ENCODE data around the gene NFIC. TPM values are rescaled to one million over a fixed set of nuclear protein-coding genes. Genes with fewer than 3 reads are reported as not detected.
"Not testable (repeated sequence)": the region's sequence is repeated elsewhere in the genome, so short reads cannot be mapped to it uniquely, and the experiment has no call there.

NFIC gene
- total RNA-seq, 1 donor from 2014 or later: 107 TPM

DNA sequence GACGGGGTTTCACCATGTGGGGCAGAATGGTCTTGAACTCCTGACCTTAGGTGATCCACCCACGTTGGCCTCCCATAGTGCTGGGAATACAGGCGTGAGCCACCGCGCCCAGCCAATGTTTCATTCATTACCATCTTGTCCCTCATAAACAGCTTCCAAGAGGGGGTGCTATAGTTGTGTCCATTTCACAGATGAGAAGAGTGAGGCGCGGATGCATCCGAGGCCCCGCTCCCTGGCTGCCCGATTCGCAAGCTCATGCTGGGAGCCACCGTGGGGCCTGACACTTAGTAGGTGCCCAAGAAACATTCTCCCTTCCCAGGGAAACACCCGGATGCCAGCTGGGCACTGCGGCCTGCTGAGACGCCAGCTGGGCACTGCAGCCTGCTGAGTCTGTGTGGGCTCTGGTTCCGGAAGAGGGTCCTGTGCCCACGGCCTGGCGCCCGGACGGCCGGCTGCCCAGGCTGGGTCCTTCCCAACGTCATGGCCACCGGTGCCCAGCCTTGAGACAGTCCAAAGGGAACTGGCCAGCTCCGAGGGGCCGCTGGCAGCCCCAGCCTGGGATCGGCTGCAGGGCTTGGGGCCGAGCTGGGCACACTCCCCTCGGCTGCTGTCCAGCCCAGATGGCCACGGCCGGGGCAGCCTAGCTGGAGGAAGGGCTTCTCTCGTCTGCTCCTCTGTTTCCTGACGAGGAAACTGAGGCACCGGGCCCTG is 54.7 kb downstream of the NFIC start:
- no peak for DNase-seq (ENCODE audit: low read depth)

DNA sequence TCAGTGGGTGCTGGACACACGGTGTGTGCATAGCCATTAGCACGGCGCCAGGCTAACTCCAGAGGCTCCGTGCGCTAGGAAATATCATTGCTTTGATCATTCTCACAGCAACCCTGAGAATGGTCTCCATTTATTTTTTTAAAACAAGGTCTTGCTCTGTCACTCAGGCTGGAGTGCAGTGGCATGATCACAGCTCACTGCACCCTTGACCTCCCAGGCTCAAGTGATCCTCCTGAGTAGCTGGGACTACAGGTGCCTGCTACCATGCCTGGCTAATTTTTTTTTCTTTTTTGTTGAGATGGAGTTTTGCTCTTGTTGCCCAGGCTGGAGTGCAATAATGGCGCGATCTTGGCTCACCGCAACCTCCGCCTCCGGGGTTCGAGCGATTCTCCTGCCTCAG is 55.3 kb downstream of the NFIC start:
- DNase-seq (ENCODE audit: low read depth): not testable (repeated sequence)

DNA sequence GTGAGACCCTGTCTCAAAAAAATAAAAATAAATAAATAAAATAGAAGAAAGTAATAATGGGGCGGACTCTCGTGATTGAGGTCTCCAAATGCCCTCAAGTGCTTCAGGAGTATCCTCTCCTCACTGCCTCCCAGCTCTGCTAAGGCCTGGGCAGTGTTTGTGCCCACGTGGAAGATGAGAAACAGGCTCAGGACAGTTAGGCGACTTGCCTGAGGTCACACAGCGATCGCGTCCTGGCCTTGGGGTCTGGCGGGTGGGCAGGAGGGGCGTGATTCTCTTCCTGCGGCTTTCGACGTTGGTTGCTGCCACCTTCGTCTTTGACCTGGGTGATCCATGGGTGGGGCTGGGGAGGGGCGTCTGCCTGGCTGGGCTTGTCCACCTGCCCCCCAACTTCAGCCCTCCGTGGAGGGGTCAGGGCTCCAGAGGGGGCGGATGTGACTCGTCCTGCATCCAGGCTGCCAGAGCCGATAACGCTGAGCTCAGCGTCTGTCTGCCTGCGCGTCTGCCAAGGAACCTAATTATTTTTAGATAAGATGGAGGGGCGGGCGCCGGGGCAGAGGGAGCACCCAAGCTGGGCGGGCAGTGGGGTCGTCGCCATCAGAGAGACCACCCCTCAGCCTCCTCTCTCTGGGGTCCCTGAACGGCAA is 56.9 kb downstream of the NFIC start:
- DNase-seq (ENCODE audit: low read depth): no peak

GRCh38 chr19:3426433-3426832 is 60.0 kb downstream of the NFIC start:
- DNase-seq (ENCODE audit: low read depth): no peak

GRCh38 chr19:3430366-3430680 is 63.9 kb downstream of the NFIC start:
- DNase-seq (ENCODE audit: low read depth): not testable (repeated sequence)

GRCh38 chr19:3431760-3432397 is 65.5 kb downstream of the NFIC start:
- no peak for DNase-seq (ENCODE audit: low read depth)

- no peak for DNase-seq (ENCODE audit: low read depth)
These were observed 66.9 kb downstream of the NFIC start for GRCh38 chr19:3433313-3433712.

- no peak for DNase-seq (ENCODE audit: low read depth)
These were observed 67.6 kb downstream of the NFIC start for GRCh38 chr19:3433805-3434540.

- DNase-seq (ENCODE audit: low read depth): peak; percentile 81
These were observed 68.5 kb downstream of the NFIC start for GRCh38 chr19:3434630-3435553.

- peak; percentile 19 for DNase-seq (ENCODE audit: low read depth)
These were observed 73.7 kb downstream of the NFIC start for GRCh38 chr19:3440082-3440481.

- DNase-seq (ENCODE audit: low read depth): no peak
These were observed 75.0 kb downstream of the NFIC start for GRCh38 chr19:3441089-3441985.

DNA sequence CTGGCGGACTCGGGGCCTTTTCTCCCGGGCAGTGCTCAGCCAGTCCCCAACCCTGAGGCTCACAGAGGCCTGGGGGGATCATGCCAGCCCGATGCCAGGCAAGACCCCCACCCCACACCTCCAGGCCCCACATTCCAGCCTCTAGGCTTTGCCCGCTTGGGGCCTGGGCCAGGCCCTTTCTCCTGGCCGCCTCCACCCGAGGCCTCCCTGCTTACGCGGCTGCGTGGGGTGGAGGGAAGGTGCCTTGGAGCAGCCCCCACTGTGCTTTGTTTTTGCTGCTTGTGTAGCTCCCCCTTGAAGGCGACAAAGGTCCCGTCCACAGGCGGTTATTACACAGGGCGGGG is 75.6 kb downstream of the NFIC start:
- no peak for DNase-seq (ENCODE audit: low read depth)

DNA sequence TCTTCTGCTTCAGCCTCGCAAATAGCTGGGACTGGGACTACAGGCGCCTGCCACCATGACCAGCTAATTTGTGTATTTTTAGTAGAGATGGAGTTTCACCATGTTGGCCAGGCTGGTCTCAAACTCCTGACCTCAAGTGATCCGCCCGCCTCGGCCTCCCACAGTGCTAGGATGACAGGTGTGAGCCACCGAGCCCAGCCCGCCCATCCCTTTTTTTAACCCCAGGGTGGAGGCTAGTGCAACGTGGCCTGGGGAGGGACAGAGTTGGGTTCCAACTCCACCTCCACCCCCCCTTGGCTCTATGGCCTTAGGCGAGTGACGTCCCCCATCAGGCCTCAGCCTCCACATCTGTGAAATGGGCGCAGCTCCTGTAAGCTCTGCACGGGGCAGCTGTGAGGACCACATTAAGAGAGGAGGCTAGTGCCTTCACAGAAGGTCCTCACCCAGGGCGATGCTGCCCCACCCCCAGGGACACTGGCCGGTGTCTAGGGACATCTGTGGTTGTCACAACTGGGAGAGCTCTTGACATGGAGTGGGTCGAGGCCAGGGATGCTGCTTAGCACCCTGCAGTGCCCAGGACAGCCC is 76.2 kb downstream of the NFIC start:
- no peak for DNase-seq (ENCODE audit: low read depth)

DNA sequence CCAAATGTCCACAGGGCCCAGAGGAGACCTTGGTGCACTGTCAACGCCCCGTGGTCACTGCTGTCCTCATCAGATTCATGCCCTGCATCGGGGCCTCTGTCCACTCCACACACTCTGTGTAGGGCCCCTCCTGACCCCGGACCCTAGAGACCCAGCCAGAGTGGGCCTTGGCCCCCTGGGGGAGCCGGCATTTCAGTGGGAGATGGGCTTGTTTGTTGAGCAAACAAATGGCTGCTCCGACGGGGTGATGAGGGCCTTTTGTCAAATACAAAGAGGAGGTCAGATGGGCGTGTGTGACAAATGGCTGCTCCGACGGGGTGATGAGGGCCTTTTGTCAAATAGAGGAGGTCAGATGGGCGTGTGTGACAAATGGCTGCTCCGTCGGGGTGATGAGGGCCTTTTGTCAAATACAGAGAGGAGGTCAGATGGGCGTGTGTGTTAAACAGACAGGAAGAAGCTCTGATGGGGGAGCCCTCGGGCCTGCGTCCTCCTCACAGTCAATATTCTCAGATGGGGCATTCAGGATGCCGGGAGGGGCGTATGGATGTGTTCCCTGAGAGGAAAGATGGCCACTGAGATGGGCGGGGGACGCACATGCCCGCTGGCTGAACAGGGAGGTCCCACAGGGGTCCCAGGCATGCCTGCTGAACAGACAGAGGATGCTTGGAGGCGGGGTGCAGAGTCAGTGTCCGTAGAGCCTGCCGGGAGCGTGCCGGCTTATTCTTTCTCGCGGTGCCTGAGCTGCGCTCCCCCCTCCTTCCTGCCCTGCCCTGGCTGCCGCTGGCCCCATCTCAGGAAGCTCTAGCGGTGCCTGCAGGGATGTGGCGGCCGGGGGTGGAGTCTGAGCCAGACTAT is 77.7 kb downstream of the NFIC start:
- no peak for DNase-seq (ENCODE audit: low read depth)

DNA sequence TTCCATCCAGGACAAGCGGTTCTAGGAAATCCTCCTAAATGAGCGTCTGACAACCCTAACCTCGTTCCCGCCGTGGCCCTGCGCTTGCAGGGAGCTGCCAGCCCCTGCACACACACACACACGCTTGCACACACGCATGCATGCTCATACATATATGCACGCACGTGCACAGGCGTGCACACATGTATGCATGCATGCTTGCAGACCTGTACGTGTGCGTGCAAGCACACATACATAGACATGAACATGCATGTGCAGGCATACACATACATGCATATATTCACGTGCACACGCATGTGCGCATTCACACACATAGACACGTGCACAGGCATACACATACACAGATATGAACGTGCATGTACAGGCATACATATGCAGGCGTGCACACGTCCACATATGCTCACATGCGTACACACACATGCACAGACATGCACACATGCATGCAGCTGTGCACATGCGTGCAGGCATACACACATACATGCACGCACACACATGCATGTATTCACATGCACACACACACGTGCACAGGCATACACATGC is 78.4 kb downstream of the NFIC start:
- no peak for DNase-seq (ENCODE audit: low read depth)

DNA sequence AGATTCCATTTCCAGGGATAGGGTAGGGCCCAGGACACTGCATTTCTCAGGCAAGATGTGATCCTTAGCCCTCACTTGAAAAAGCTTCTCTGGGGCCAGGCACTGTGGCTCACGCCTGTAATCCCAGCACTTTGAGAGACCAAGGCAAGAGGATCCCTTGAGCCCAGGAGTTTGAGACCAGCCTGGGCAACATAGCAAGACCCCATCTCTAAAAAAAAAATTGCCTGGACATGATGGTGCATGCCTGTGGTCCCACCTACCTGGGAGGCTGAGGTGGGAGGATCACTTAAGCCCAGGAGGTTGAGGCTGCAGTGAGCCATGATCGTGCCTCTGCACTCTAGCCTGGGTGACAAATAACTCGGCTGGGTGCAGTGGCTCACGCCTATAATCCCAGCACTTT is 80.3 kb downstream of the NFIC start:
- DNase-seq (ENCODE audit: low read depth): not testable (repeated sequence)

DNA sequence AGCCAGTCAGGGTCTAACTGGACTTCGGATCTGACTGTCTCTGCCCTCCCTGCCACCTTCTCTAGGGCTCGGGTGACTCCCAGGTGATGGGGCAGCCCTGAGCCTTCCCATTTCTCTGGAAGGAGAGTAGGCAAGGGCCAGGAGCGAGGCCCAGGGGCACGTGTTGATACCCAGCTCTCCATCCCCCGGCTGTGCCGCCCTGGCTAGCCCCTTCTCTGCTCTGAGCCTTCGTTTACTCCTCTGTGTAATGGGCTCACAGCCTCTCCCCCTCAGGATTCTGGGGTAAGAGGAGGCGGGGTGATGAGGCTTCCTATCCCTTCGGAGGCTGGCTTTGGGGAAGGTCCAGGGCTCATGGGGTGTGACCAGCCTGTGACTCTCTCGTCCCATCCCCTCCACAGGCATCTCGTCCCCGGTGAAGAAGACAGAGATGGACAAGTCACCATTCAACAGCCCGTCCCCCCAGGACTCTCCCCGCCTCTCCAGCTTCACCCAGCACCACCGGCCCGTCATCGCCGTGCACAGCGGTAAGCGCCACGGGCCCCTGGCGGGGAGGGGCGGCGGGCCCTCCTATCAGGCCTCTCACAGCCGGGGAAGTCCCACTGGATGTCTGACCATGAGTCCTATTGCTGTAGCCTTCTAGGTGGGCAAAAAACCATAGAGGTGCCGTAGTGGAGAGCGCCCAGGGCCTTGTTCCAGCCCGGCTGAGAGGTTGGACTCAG is 82.4 kb downstream of the NFIC start:
- DNase-seq (ENCODE audit: low read depth): no peak

DNA sequence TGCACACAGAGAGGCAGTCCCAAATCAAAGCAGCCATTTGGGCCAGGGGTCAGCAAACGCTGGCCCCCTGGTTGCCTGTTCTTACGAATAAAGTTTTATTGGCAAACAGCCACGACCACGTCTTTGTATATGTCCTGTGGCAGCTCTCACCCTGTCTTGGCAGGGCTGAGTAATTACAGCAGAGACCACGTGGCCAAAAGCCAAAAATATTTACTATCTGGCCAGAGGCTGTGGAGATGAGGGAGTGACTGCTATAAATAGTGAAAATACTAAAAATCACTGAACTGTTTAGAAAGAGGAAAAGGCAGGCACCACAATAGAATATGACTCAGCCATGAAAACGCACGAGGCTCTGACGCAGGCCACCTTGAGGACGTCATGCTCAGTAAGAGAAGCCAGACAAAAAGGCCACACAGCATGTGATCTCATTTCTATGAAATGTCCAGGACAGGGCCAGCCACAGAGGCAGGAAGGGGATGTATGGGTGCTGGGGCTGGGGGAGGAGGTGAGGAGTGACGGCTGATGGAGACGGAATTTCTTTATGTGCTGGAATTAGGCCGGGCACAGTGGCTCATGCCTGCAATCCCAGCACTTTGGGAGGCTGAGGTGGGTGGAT is 84.5 kb downstream of the NFIC start:
- peak; percentile 100 for DNase-seq (ENCODE audit: low read depth)

Measured in renal cortical epithelial cell (primary cell).